GM12878 (cell line): ENCODE results near the gene HBB. TPM values are rescaled to one million over a fixed set of nuclear protein-coding genes. Genes with fewer than 3 reads are reported as not detected.

Experiments used
- ATAC-seq: fragments of 200-7000 bp; cut with Tn5 transposase; 3 replicates; pipeline ENCODE4 v1.9.1; 2020; ENCODE audit warnings: mild to moderate bottlenecking, moderate library complexity
- BruUV-seq: library from RNA; stranded (reverse); fragments of 400-500 nt; replicated peaks from 2 replicates; lab custom pipeline; 2021; lab: Mats Ljungman, UMichigan
- CTCF ChIA-PET: fragments of 300-600 bp; sonication (Branson Sonifier 250); formaldehyde crosslinking; extraction: SDS; loops from one replicate; lab custom pipeline; 2021; ENCODE audit warnings: inconsistent platforms; lab: Yijun Ruan, JAX
- POLR2A ChIA-PET: fragments of 350-600 bp; formaldehyde crosslinking; extraction: SDS; loops from one replicate; lab custom pipeline; 2021; ENCODE audit warnings: inconsistent platforms; lab: Charles Lee
- RAD21 ChIA-PET: fragments of 300-600 bp; sonication (Branson Sonifier 250); formaldehyde crosslinking; loops from one replicate; lab custom pipeline; 2023; ENCODE audit warnings: antibody characterized with exemption; ENCODE audit not compliant: unreplicated experiment; lab: Charles Lee
- SMC1A ChIA-PET: fragments of 300-600 bp; sonication (Branson Sonifier 250); formaldehyde crosslinking; loops from one replicate; lab custom pipeline; 2023; ENCODE audit not compliant: unreplicated experiment, uncharacterized antibody; lab: Charles Lee
- DNase-seq: peaks from one replicate; pipeline ENCODE4 v3.0.0-alpha.2; 2011; ENCODE audit warnings: low read depth, low spot score
- FAIRE-seq: peaks from 3 replicates; lab custom pipeline; 2011; peaks lifted over from hg19 to GRCh38; lab: Jason Lieb, UNC
- H2AFZ ChIP-seq: 2 replicates; pipeline ENCODE4 v1.6.0; 2011; ENCODE audit warnings: low read depth, low read length, control low read depth; ENCODE audit not compliant: control insufficient read depth
- H3K27ac ChIP-seq: 2 replicates; pipeline ENCODE4 v1.5.1; 2011; ENCODE audit warnings: control low read depth; ENCODE audit not compliant: control insufficient read depth, insufficient read depth
- H3K27me3 ChIP-seq, 2 experiments: replicated peaks in 1 of 2; 2 replicates each; pipeline versions ENCODE4 v1.6.0 to v1.6.1; 2011; ENCODE audit warnings: low read length in 1 of 2; ENCODE audit not compliant: control insufficient read depth in 2 of 2, insufficient read depth in 2 of 2
- H3K36me3 ChIP-seq, 2 experiments: 2 replicates each; pipeline ENCODE4 v1.5.1; 2011; ENCODE audit warnings: low read length in 1 of 2; ENCODE audit not compliant: control insufficient read depth in 2 of 2, insufficient read depth in 2 of 2
- H3K4me1 ChIP-seq: 2 replicates; pipeline ENCODE4 v1.6.1; 2011; ENCODE audit warnings: mild to moderate bottlenecking, low read length, moderate library complexity, mixed read lengths; ENCODE audit not compliant: control insufficient read depth, insufficient read depth
- H3K4me2 ChIP-seq: 2 replicates; pipeline ENCODE4 v1.6.0; 2011; ENCODE audit warnings: control low read depth; ENCODE audit not compliant: control insufficient read depth, insufficient read depth
- H3K4me3 ChIP-seq: fragments of 200-600 bp; sonication (generic); 2 replicates; pipeline ENCODE4 v1.5.1; 2016
- H3K79me2 ChIP-seq: 2 replicates; pipeline ENCODE4 v1.6.0; 2011; ENCODE audit warnings: low read length; ENCODE audit not compliant: control insufficient read depth, insufficient read depth
- H3K9ac ChIP-seq: 2 replicates; pipeline ENCODE4 v1.8.0; 2011; ENCODE audit warnings: low read length, control low read depth, mixed read lengths; ENCODE audit not compliant: control insufficient read depth, insufficient read depth
- H3K9me3 ChIP-seq: replicated peaks from 3 replicates; pipeline ENCODE4 v1.5.1; 2011; ENCODE audit warnings: mild to moderate bottlenecking, low read length; ENCODE audit not compliant: control insufficient read depth, insufficient read depth
- H4K20me1 ChIP-seq: 2 replicates; pipeline ENCODE4 v1.6.0; 2011; ENCODE audit not compliant: control insufficient read depth, insufficient read depth
- BCLAF1 ChIP-seq: fragments of 450-650 bp; IDR thresholded peaks from 2 replicates; pipeline ENCODE4 v1.6.1; 2017; ENCODE audit warnings: antibody characterized with exemption, mild to moderate bottlenecking, moderate library complexity
- HCFC1 ChIP-seq: fragments of 150-350 bp; IDR thresholded peaks from 2 replicates; pipeline ENCODE4 v1.6.1; 2014; ENCODE audit warnings: low read length
- ZBTB11 ChIP-seq: fragments of 450-650 bp; formaldehyde crosslinking; IDR thresholded peaks from 2 replicates; pipeline ENCODE4 v1.5.0; 2022; ENCODE audit warnings: mild to moderate bottlenecking, missing genetic modification characterization
- WGBS: methylation state at CpG from one replicate; pipeline ENCODE4 v1.1.6; 2016; ENCODE audit warnings: low lambda C conversion rate; ENCODE audit not compliant: insufficient replicate concordance, insufficient coverage; ENCODE audit errors: missing lambda C conversion rate; 5-methylcytosine and 5-hydroxymethylcytosine counted together
- in situ Hi-C: fragments of 300-500 bp; cut with MboI; formaldehyde crosslinking; loops from 9 replicates; pipeline ENCODE4 v1.14.3; 2018; ENCODE audit warnings: mixed read lengths
- intact Hi-C: fragments of 100-400 bp; cut with micrococcal nuclease; formaldehyde crosslinking; loops from one replicate; pipeline ENCODE4 v1.14.2; 2022; ENCODE audit not compliant: unreplicated experiment
- polyA plus RNA-seq, 11 experiments: library from polyadenylated mRNA; depleted of rRNA in 4 of 11; unstranded in 6 of 11; stranded (reverse) in 5 of 11; fragments of >200 nt; fragmentation: Nextera tagmentation in 4 of 11; fragmentation: Illumina TruSeq in 1 of 11; extraction: Ambion mirVana in 4 of 11; extraction: Trizol in 1 of 11; gene quantifications; 1 replicate in 1 of 11; 2 replicates in 10 of 11; pipeline versions ENCODE4 v1.2.1 to v1.2.3, GENCODE V29; 2011 to 2016; ENCODE audit warnings: inconsistent platforms in 2 of 11, missing spikeins in 2 of 11, low read depth in 1 of 11
- total RNA-seq, 4 experiments: library from RNA; depleted of rRNA in 3 of 4; stranded (reverse); fragments of >200 nt in 3 of 4; fragmentation: Illumina TruSeq in 1 of 4; extraction: Trizol in 1 of 4; gene quantifications; 2 replicates each; pipeline versions ENCODE4 v1.2.1 to v1.2.3, GENCODE V29; 2013 to 2021

Gene HBB
- total and polyA plus RNA-seq, 10 of the 15 experiments (the other 5 are each of a cell fraction or from before 2014, with no cell fraction given): 0.36 TPM; not detected in 9

- H4K20me1 ChIP-seq: no peaks in the 10 kb centered on the region
- H3K79me2 ChIP-seq: no peaks in the 10 kb centered on the region
- in situ Hi-C loops (no loop called here), intact Hi-C loops (no loop called here)
- DNase-seq (no peak), ATAC-seq (no peak), FAIRE-seq (no peak)
- CTCF ChIA-PET: no interaction called here
- WGBS: 0% methylated on average over 1 of the region's 1 CpG
- no peaks in the 10 kb centered on the region for H3K4me1 ChIP-seq
- RAD21 ChIA-PET: no interaction called here
- no peaks in the 10 kb centered on the region for H3K27me3 ChIP-seq
- H3K9me3 ChIP-seq: no peaks in the 10 kb centered on the region
- POLR2A ChIA-PET: no interaction called here
- H3K9ac ChIP-seq: no peak overlapping the region
- no peak overlapping the region for H3K4me2 ChIP-seq
- no peak for TF ChIP-seq BCLAF1
- no peak for TF ChIP-seq ZBTB11
- no peak for TF ChIP-seq HCFC1
- SMC1A ChIA-PET: no interaction called here
- no peak overlapping the region for H2AFZ ChIP-seq
- H3K27ac ChIP-seq: no peak overlapping the region
- no TSS peak for BruUV-seq
- no peak overlapping the region for H3K4me3 ChIP-seq
- H3K36me3 ChIP-seq: no peaks in the 10 kb centered on the region
These were observed 810 bp upstream of the HBB start for GRCh38 chr11:5227681-5228080.
